ENCODE data around the gene RXRA.

- TF ChIP-seq EZH2 (IDR thresholded peaks at IDR 0.05; ENCODE audit: insufficient read depth, low read length) (no peak), CTCF (IDR thresholded peaks at IDR 0.05; ENCODE audit: insufficient read depth, low read depth, low read length) (no peak)
These were observed 28.3 kb upstream of the RXRA start for GRCh38 chr9:134298000-134298399.

All from astrocyte (in vitro differentiated cells and primary cell).